Colonic mucosa (tissue), 4 donors: Measurements from ENCODE around the gene CEP192. TPM values are rescaled to one million over a fixed set of nuclear protein-coding genes. Genes with fewer than 3 reads are reported as not detected.
"Not testable (repeated sequence)": the region's sequence is repeated elsewhere in the genome, so short reads cannot be mapped to it uniquely, and the experiment has no call there.

Experiments used
- DNase-seq: peaks from one replicate; pipeline ENCODE4 v3.0.0-alpha.2; 2020
- H3K27ac ChIP-seq: fragments of 200-600 bp; one replicate; pipeline ENCODE4 v1.8.0; 2021
- H3K27me3 ChIP-seq: fragments of 200-600 bp; one replicate; pipeline ENCODE4 v1.8.0; 2021
- H3K36me3 ChIP-seq: fragments of 200-600 bp; one replicate; pipeline ENCODE4 v1.8.0; 2021
- H3K4me1 ChIP-seq: fragments of 200-600 bp; one replicate; pipeline ENCODE4 v1.8.0; 2021; ENCODE audit warnings: mild to moderate bottlenecking
- H3K4me3 ChIP-seq: fragments of 200-600 bp; one replicate; pipeline ENCODE4 v1.8.0; 2021
- H3K9ac ChIP-seq, 2 donors: one replicate each; pipeline ENCODE4 v1.7.0; 2013; ENCODE audit warnings: control low read depth in 2 of 2, low read depth in 2 of 2, low read length in 2 of 2
- H3K9me3 ChIP-seq: fragments of 200-600 bp; one replicate; pipeline ENCODE4 v1.8.0; 2021
- intact Hi-C: fragments of 100-400 bp; cut with DNase I; formaldehyde crosslinking; loops from one replicate; pipeline ENCODE4 v1.14.1; 2022
- total RNA-seq, 2 donors: library from RNA; stranded (reverse); fragmentation: NEBNext Ultra II Directional in 1 of 2; extraction: Animal tissue kit (Norgen Biotek cat#: 25700) in 1 of 2; gene quantifications; one replicate each; pipeline ENCODE4 v1.2.1, GENCODE V29; 2021
- TF ChIP-seq, protein P1 (sequence below): fragments of 200-600 bp; IDR thresholded peaks from one replicate; pipeline ENCODE4 v1.8.0; 2022; ENCODE audit warnings: antibody characterized with exemption, mild to moderate bottlenecking
- donor health status: healthy.
- donor health status: DM: no; HTN: no; CAD: no.
- donor health status: DM: no; HTN: no; CAD: no.

Gene CEP192
- total RNA-seq, 2 donors from 2014 or later = 23.7 to 26.9 TPM

DNA sequence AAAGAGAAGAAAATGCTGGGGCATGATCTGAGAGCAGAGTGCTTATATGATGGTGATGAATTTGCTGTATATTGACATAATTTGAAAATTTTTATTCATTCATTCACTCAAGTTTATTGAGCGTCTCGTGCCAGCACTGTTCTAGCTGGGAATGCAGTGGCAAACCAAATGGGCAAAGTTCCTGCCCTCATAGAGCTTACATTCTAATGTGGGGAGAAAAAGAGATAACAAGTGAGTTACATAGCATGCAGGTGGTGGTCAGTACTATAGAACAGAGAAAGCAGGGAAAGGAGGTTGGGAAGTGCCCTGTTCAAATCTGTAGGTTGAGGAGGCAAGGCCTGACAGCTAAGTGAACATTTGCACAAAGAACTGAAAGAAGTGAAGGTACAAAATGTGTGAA lies 4.3 kb downstream of the CEP192 start:
- Histone ChIP-seq H3K9ac (no peak overlapping the region), H3K27me3 (no peaks in the 10 kb centered on the region), H3K9me3 (no peaks in the 10 kb centered on the region), H3K4me3 (no peak overlapping the region), H3K27ac (no peak overlapping the region), H3K4me1 (peaks cover 4% of the 10 kb centered on the region), H3K36me3 (no peaks in the 10 kb centered on the region)
- intact Hi-C loops = no loop called here
- no peak for DNase-seq
- TF ChIP-seq, protein P1, sequence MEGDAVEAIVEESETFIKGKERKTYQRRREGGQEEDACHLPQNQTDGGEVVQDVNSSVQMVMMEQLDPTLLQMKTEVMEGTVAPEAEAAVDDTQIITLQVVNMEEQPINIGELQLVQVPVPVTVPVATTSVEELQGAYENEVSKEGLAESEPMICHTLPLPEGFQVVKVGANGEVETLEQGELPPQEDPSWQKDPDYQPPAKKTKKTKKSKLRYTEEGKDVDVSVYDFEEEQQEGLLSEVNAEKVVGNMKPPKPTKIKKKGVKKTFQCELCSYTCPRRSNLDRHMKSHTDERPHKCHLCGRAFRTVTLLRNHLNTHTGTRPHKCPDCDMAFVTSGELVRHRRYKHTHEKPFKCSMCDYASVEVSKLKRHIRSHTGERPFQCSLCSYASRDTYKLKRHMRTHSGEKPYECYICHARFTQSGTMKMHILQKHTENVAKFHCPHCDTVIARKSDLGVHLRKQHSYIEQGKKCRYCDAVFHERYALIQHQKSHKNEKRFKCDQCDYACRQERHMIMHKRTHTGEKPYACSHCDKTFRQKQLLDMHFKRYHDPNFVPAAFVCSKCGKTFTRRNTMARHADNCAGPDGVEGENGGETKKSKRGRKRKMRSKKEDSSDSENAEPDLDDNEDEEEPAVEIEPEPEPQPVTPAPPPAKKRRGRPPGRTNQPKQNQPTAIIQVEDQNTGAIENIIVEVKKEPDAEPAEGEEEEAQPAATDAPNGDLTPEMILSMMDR = no peak

DNA sequence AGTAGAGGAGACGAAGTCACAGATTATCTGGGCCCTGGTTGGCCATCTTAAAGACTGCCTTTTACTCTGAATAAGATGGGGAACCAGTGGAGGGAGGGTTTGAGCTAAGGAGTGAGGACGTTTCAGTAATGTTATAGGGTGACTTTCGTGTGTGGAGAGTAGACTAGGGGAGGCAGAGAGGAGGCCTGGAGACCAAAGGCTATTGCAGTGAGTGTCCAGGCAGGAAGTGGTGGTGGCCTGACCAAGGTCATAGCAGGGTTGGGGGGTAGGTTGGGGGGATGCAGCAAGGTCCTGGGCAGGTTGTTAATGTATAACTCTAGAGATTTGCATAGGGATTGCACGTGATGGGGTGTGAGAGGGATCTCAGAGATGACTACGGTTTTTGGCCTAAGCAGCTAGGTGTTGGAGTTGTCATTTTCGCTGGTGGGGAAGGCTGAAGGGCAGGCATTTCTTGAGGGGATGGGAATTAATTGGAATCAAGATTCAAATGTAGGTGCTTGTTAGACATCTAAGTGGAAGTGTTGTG lies 4.9 kb downstream of the CEP192 start:
- intact Hi-C loops = no loop called here
- no peaks in the 10 kb centered on the region for H3K27me3 ChIP-seq
- TF ChIP-seq, protein P1 = no peak
- no peak overlapping the region for H3K4me3 ChIP-seq
- peaks cover 4% of the 10 kb centered on the region for H3K4me1 ChIP-seq
- DNase-seq = no peak
- H3K9ac ChIP-seq = no peak overlapping the region
- H3K9me3 ChIP-seq = no peaks in the 10 kb centered on the region
- no peak overlapping the region for H3K27ac ChIP-seq
- no peaks in the 10 kb centered on the region for H3K36me3 ChIP-seq

DNA sequence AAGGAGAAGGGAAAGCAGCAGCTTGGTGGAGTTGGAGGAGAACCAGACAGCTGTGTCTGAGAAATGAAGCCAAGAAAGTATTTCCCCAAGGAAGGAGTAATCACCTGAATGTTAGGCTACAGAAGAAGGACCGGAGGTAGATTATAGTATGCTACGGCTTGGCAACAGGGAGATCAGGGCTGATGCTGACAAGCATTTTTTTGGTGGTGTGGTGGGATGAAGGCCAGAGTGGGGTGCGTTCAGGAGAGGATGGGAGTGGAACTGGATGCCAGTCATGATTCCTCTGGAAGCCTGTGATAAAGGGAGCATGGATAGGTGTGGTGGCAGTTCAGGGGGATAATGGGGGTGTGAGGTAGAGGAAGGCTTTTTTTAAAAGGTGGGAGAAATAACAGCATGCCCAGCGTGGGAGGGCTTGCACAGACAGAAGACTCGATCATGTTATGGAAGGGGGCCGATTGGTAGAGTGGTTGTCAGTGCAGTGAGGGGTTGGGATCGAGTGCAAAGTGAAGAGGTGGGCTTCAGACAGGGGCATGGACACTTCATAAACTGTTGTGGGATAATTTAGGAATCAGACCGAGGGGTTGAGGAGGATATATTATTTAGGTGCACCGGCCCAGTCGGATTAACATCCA lies 5.6 kb downstream of the CEP192 start:
- Histone ChIP-seq H3K4me3 (no peak overlapping the region), H3K27ac (no peak overlapping the region), H3K9ac (no peak overlapping the region), H3K9me3 (no peaks in the 10 kb centered on the region), H3K4me1 (peaks cover 4% of the 10 kb centered on the region), H3K27me3 (no peaks in the 10 kb centered on the region), H3K36me3 (no peaks in the 10 kb centered on the region)
- TF ChIP-seq, protein P1 = no peak
- DNase-seq = no peak
- intact Hi-C loops = no loop called here

DNA sequence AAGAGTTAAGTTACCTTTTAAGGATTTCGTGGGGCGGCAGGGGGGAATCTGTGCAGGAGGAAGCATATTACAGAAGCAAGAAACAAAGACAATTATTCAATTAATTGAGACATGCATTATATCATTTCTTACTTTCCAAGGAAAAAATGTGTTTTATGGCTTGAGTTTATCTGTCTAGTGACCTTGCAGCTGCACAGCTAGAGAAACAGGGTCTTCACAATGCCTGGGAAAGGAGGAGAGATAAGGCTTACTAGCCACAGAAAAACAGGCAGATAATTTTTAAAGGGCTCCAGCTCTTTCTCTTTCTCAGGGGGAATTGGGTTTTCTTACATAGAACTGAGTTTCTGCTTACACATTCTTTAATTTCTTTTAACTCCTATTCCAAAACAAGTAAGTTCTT lies 6.2 kb downstream of the CEP192 start:
- H3K27me3 ChIP-seq, H3K4me3 ChIP-seq, H3K4me1 ChIP-seq, H3K9me3 ChIP-seq, DNase-seq, H3K27ac ChIP-seq, H3K9ac ChIP-seq, intact Hi-C loops, H3K36me3 ChIP-seq: not testable (repeated sequence)

DNA sequence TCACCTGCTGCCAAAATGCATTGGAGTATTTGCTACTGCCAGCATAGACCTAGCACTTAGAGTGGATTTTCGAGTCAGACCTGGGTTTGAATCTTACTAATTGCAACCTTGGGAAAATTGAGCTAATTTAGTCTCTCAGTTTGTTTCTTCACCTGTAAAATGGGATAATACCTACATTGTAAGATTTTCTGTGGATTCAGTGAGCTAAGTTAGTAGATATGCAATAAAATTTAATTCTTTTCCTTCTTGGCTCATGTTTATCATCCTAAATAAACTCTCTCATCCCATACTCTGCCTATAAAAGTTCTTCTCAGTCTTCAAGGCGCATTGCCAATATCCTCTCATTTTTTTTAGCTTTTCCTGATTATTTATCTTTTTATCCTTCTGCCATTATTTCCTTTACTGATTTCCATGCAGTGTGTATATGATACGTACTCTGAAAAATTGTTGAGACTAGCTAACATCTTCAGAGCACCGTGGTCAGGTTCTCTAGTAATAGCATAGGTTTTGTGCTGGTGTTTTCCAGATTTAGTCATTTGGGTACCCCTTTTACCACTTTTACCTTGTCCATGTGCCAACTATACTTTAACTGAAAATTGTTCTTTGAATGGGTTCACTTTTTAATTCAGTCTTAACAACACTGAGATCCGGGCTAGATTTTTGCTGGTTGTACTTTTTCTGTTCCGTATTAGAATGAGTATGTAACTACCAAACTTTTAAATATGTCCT lies 7.3 kb downstream of the CEP192 start:
- Histone ChIP-seq H3K4me1 (no peaks in the 10 kb centered on the region), H3K36me3 (no peaks in the 10 kb centered on the region), H3K4me3 (no peak overlapping the region), H3K9me3 (no peaks in the 10 kb centered on the region), H3K27ac (no peak overlapping the region), H3K9ac (no peak overlapping the region), H3K27me3 (no peaks in the 10 kb centered on the region)
- intact Hi-C loops = no loop called here
- TF ChIP-seq, protein P1 = no peak
- DNase-seq = no peak

DNA sequence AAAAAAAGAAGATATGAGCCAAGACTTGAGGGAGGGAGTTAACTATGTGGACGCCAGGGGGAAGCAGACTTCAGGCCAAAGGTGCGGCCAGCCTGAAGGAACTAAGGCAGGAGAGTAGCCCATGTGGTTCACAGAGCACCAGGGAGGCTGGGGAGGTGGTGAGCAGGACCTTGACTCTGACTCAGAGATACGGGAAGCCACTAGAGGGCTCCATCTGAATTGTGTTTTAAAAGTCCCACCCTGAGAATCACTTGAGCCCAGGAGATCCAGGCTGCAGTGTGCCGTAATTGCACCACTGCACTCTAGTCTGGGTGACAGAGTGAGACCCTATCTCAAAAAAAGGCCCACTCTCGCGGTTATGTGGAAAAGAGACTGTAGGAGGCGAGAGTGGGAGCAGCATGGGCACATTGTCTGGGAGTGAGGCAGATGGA lies 12.3 kb downstream of the CEP192 start:
- Histone ChIP-seq H3K36me3 (peaks cover 1% of the 10 kb centered on the region), H3K4me3 (no peak overlapping the region), H3K9ac (no peak overlapping the region), H3K27me3 (no peaks in the 10 kb centered on the region), H3K4me1 (no peaks in the 10 kb centered on the region), H3K27ac (no peak overlapping the region), H3K9me3 (no peaks in the 10 kb centered on the region)
- intact Hi-C loops = no loop called here
- peak; percentile 24 for DNase-seq
- TF ChIP-seq, protein P1 = no peak
